ENCODE results near the gene MIX23.

The MIX23 gene

GRCh38 chr3:122365073-122365472 is 18.0 kb downstream of the MIX23 start:
- TF ChIP-seq CTCF (IDR thresholded peaks at IDR 0.05; ENCODE audit: low read depth, low read length): no peak
- DNase-seq: no peak
- Histone ChIP-seq H3K27ac (no peak overlapping the region), H3K27me3 (ENCODE audit: insufficient read depth, low read depth, severe bottlenecking) (no peaks in the 10 kb centered on the region), H3K9me3 (ENCODE audit: severe bottlenecking) (no peaks in the 10 kb centered on the region), H3K4me3 (ENCODE audit: low read depth, low read length) (no peak overlapping the region), H3K36me3 (peaks cover 19% of the 10 kb centered on the region)

GRCh38 chr3:122364490-122364889 is 18.5 kb downstream of the MIX23 start:
- Histone ChIP-seq H3K9me3 (ENCODE audit: severe bottlenecking) (no peaks in the 10 kb centered on the region), H3K4me3 (ENCODE audit: low read depth, low read length) (no peak overlapping the region), H3K36me3 (peaks cover 19% of the 10 kb centered on the region), H3K27me3 (ENCODE audit: insufficient read depth, low read depth, severe bottlenecking) (no peaks in the 10 kb centered on the region), H3K27ac (no peak overlapping the region)
- no peak for TF ChIP-seq CTCF (IDR thresholded peaks at IDR 0.05; ENCODE audit: low read depth, low read length)
- no peak for DNase-seq

GRCh38 chr3:122362026-122362425 is 21.0 kb downstream of the MIX23 start:
- no peak for TF ChIP-seq CTCF (IDR thresholded peaks at IDR 0.05; ENCODE audit: low read depth, low read length)
- no peak for DNase-seq
- Histone ChIP-seq H3K9me3 (ENCODE audit: severe bottlenecking) (no peaks in the 10 kb centered on the region), H3K4me3 (ENCODE audit: low read depth, low read length) (no peak overlapping the region), H3K27ac (no peak overlapping the region), H3K27me3 (ENCODE audit: insufficient read depth, low read depth, severe bottlenecking) (no peaks in the 10 kb centered on the region), H3K36me3 (peaks cover 19% of the 10 kb centered on the region)

GRCh38 chr3:122358703-122359032 is 24.4 kb downstream of the MIX23 start:
- no peak for DNase-seq
- no peak for TF ChIP-seq CTCF (IDR thresholded peaks at IDR 0.05; ENCODE audit: low read depth, low read length)
- Histone ChIP-seq H3K27ac (no peak overlapping the region), H3K36me3 (peaks cover 10% of the 10 kb centered on the region), H3K4me3 (ENCODE audit: low read depth, low read length) (no peak overlapping the region), H3K27me3 (ENCODE audit: insufficient read depth, low read depth, severe bottlenecking) (no peaks in the 10 kb centered on the region), H3K9me3 (ENCODE audit: severe bottlenecking) (no peaks in the 10 kb centered on the region)

- Histone ChIP-seq H3K4me3 (ENCODE audit: low read depth, low read length) (no peak overlapping the region), H3K27ac (no peak overlapping the region), H3K27me3 (ENCODE audit: insufficient read depth, low read depth, severe bottlenecking) (no peaks in the 10 kb centered on the region), H3K36me3 (peaks cover 6% of the 10 kb centered on the region), H3K9me3 (ENCODE audit: severe bottlenecking) (no peaks in the 10 kb centered on the region)
- no peak for DNase-seq
- TF ChIP-seq CTCF (IDR thresholded peaks at IDR 0.05; ENCODE audit: low read depth, low read length): no peak
Observed at GRCh38 chr3:122357828-122358702, 25.0 kb downstream of the MIX23 start.

GRCh38 chr3:122356402-122356801 is 26.6 kb downstream of the MIX23 start:
- no peak overlapping the region for H3K27ac ChIP-seq
- DNase-seq: peak; percentile 70
- no peaks in the 10 kb centered on the region for H3K9me3 ChIP-seq (ENCODE audit: severe bottlenecking)
- peak; percentile 59 for TF ChIP-seq CTCF (IDR thresholded peaks at IDR 0.05; ENCODE audit: low read depth, low read length)
- H3K27me3 ChIP-seq (ENCODE audit: insufficient read depth, low read depth, severe bottlenecking): no peaks in the 10 kb centered on the region
- no peak overlapping the region for H3K4me3 ChIP-seq (ENCODE audit: low read depth, low read length)
- H3K36me3 ChIP-seq: peaks cover 3% of the 10 kb centered on the region; the same call in 1 of the 2 replicates
